Esophagus muscularis mucosa (tissue), 4 donors: ENCODE results near the gene GEMIN8. TPM values are rescaled to one million over a fixed set of nuclear protein-coding genes. Genes with fewer than 3 reads are reported as not detected.

Source experiments
- DNase-seq: peaks from one replicate; pipeline ENCODE4 v3.0.0-alpha.2; 2017; ENCODE audit errors: extremely low spot score
- H3K27ac ChIP-seq, 4 donors: fragments of 200-600 bp; sonication (generic); replicated peaks in 1 of 4; 1 replicate in 3 of 4; 2 replicates in 1 of 4; pipeline ENCODE4 v1.5.1; 2016 to 2019; ENCODE audit warnings: mild to moderate bottlenecking in 1 of 4
- H3K27me3 ChIP-seq, 4 donors: fragments of 200-600 bp; sonication (generic); one replicate each; pipeline versions ENCODE4 v1.5.1 to v1.6.0; 2016 to 2019
- H3K36me3 ChIP-seq, 4 donors: fragments of 200-600 bp; sonication (generic); one replicate each; pipeline ENCODE4 v1.5.1; 2016 to 2019
- H3K4me1 ChIP-seq, 4 donors: fragments of 200-600 bp; sonication (generic); one replicate each; pipeline ENCODE4 v1.5.1; 2016 to 2019
- H3K4me3 ChIP-seq, 4 donors: fragments of 200-600 bp; sonication (generic); 1 replicate in 2 of 4; 2 replicates in 2 of 4; pipeline ENCODE4 v1.5.1; 2016 to 2019; ENCODE audit warnings: mild to moderate bottlenecking in 4 of 4, moderate library complexity in 1 of 4
- H3K9me3 ChIP-seq, 4 donors: fragments of 200-600 bp; sonication (generic); 1 replicate in 3 of 4; 2 replicates in 1 of 4; pipeline ENCODE4 v1.5.1; 2016 to 2019
- EP300 ChIP-seq: sonication (generic); formaldehyde crosslinking; IDR thresholded peaks from one replicate; pipeline ENCODE4 v1.6.1; 2017; ENCODE audit warnings: antibody characterized with exemption
- POLR2A ChIP-seq: fragments of 450-650 bp; IDR thresholded peaks from one replicate; pipeline ENCODE4 v1.6.1; 2017; ENCODE audit warnings: antibody characterized with exemption, moderate library complexity, mild to moderate bottlenecking, low read depth
- POLR2AphosphoS5 ChIP-seq, 2 donors: sonication (generic); formaldehyde crosslinking; IDR thresholded peaks; one replicate each; pipeline ENCODE4 v1.6.1; 2017; ENCODE audit warnings: antibody characterized with exemption in 2 of 2
- WGBS: methylation state at CpG from one replicate; pipeline ENCODE4 v1.1.5; 2018; 5-methylcytosine and 5-hydroxymethylcytosine counted together
- intact Hi-C: fragments of 100-400 bp; cut with DNase I; formaldehyde crosslinking; loops from one replicate; pipeline ENCODE4 v1.15.1; 2023
- total RNA-seq, 4 donors: library from RNA; depleted of rRNA; stranded (reverse); fragments of >200 nt; gene quantifications; one replicate each; pipeline versions ENCODE4 v1.1.0 to v1.2.1, GENCODE V29; 2016
- TF ChIP-seq, protein P1 (sequence below), 3 experiments: fragments of 200-600 bp in 2 of 3; fragments of 450-650 bp in 1 of 3; sonication (generic) in 2 of 3; IDR thresholded peaks; one replicate each; pipeline ENCODE4 v1.5.1; 2017 to 2019; ENCODE audit warnings: antibody characterized with exemption in 3 of 3, mild to moderate bottlenecking in 2 of 3, moderate library complexity in 1 of 3

The GEMIN8 gene
- total RNA-seq, 4 donors from 2014 or later: 14.4 to 31.0 (median 25.3) TPM

DNA sequence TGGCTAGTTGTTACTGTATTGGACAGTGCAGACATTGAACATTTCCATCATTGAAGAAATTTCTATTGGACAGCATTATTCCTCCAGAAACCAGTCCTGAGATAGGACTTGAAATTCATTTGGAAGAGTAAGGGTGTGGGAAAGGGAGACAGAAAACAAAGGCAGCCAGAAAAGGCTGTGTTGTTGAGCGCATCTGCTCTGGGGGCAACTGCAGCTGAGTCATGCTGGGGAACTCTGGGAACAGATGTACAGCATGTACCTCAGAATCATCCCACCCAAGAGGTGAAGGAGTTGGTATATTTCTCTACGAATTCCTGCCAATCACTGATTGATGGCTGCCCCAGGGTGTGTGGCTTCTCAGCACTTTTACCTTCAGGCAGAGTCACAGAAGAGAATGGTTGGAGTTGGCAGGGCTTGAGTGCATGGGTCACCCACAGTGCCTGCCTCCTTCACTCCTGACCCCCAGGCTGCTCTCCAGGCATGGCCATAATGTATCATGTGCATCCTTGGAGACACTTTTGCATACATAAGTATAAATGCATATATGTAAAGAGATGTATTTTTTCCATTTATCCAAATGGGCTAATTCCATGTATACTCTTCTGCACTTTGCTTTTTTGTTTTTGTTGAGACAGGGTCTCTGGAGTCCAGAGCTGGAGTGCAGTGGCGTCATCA, 39.4 kb downstream of the GEMIN8 start:
- 71% methylated on average over 3 of the region's 3 CpGs for WGBS
- no peak overlapping the region for H3K4me3 ChIP-seq
- H3K4me1 ChIP-seq: no peaks in the 10 kb centered on the region

DNA sequence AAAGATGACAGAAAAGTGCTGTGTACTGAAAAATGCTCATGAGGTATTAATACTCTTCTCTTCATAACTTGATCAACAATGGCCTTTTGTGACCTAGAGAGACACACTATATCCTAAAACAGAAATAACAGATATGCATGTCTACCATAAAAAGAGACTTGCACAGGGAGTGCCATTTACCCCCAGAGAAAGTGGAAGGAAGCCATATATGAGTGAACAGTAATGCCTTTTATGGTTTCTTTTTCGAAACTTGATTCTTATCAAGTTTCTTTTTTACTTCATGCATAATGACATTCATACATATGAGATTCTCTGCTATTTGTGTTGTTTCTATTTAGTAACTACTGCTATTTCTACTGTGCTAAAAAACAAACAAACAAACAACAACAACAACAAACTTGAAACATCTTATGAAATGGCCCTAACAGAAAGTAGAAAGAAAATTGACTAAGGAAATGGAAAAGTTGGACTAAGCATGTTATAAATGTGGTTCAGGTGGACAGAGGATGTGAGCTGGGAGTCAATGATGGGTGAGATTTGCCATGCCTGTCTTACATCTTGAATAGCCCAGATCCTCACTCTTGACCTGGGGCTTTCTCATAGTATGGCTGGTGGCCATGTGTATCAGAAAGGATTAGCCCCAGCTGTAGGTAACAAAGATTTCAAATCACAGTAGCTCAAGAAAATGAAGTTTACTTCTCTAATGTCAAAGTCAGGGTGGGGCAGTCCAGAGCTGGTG, 43.8 kb downstream of the GEMIN8 start:
- TF ChIP-seq POLR2AphosphoS5 (IDR thresholded peaks at IDR 0.05): no peak
- TF ChIP-seq EP300: no peak
- no peak for TF ChIP-seq POLR2A
- TF ChIP-seq, protein P1, sequence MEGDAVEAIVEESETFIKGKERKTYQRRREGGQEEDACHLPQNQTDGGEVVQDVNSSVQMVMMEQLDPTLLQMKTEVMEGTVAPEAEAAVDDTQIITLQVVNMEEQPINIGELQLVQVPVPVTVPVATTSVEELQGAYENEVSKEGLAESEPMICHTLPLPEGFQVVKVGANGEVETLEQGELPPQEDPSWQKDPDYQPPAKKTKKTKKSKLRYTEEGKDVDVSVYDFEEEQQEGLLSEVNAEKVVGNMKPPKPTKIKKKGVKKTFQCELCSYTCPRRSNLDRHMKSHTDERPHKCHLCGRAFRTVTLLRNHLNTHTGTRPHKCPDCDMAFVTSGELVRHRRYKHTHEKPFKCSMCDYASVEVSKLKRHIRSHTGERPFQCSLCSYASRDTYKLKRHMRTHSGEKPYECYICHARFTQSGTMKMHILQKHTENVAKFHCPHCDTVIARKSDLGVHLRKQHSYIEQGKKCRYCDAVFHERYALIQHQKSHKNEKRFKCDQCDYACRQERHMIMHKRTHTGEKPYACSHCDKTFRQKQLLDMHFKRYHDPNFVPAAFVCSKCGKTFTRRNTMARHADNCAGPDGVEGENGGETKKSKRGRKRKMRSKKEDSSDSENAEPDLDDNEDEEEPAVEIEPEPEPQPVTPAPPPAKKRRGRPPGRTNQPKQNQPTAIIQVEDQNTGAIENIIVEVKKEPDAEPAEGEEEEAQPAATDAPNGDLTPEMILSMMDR (IDR thresholded peaks at IDR 0.05): no peak

More for the DNA sequence above, 39.4 kb downstream of the GEMIN8 start:
- no peak for DNase-seq
- intact Hi-C loops: no loop called here
- Histone ChIP-seq H3K9me3 (no peaks in the 10 kb centered on the region), H3K36me3 (no peaks in the 10 kb centered on the region), H3K27me3 (no peaks in the 10 kb centered on the region), H3K27ac (no peak overlapping the region)
- TF ChIP-seq EP300: no peak
- TF ChIP-seq POLR2A: no peak
- TF ChIP-seq, protein P1 (IDR thresholded peaks at IDR 0.05): no peak
- TF ChIP-seq POLR2AphosphoS5 (IDR thresholded peaks at IDR 0.05): no peak

DNA sequence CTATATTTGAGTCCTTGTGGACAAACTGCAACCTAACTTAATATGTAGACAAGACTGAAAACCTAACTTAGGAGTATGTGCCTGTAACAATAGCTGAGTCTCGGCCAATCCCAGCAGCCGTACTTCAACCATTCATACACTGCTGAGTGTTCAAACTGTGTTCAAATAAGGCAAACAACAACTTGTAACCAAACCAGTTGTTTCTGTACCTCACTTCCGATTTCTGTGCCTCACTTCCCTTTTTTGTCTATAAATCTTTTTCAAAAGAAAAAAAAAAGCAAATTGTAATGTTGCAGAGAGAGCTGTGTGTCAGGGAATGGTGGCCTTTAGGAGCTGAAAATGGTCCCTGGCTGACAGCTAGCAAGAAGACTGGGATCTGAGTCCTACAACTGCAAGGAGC, 46.0 kb downstream of the GEMIN8 start:
- H3K9me3 ChIP-seq: peaks cover 0 to 6% (median 0%) of the 10 kb centered on the region in 4 donors
- H3K27ac ChIP-seq: no peak overlapping the region
- H3K36me3 ChIP-seq: no peaks in the 10 kb centered on the region
- intact Hi-C loops: no loop called here
- H3K27me3 ChIP-seq: no peaks in the 10 kb centered on the region
- 82% methylated on average over 3 of the region's 3 CpGs for WGBS
- no peak overlapping the region for H3K4me3 ChIP-seq
- no peaks in the 10 kb centered on the region for H3K4me1 ChIP-seq
- no peak for TF ChIP-seq EP300
- TF ChIP-seq POLR2AphosphoS5 (IDR thresholded peaks at IDR 0.05): no peak
- TF ChIP-seq, protein P1 (IDR thresholded peaks at IDR 0.05): no peak
- no peak for TF ChIP-seq POLR2A
- no peak for DNase-seq

More for the DNA sequence above, 43.8 kb downstream of the GEMIN8 start:
- H3K4me1 ChIP-seq: no peaks in the 10 kb centered on the region
- 98% methylated on average over 1 of the region's 1 CpG for WGBS
- no peak overlapping the region for H3K27ac ChIP-seq
- no peak for DNase-seq
- peaks cover 0 to 6% (median 0%) of the 10 kb centered on the region in 4 donors for H3K9me3 ChIP-seq
- intact Hi-C loops: no loop called here
- H3K36me3 ChIP-seq: no peaks in the 10 kb centered on the region
- no peaks in the 10 kb centered on the region for H3K27me3 ChIP-seq
- no peak overlapping the region for H3K4me3 ChIP-seq

DNA sequence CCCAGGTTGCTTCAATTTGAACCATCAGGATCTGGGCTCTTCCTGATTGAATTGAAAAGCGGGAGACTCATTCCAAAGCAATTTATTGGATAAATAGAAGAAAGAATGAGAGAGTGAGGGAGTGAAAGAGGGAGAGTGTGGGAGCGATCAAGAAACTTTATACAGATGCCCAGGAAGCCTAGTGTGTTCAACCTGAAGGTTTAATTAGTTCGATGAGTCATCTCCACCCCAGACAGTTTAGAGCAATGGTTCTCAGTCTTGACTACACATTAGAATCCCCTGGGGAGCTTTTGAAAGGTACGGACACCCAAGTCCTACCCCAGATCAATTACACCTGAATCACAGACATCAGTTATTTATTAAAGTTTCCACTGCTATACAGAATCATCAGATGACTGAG, 61.5 kb downstream of the GEMIN8 start:
- WGBS: 89% methylated on average over 4 of the region's 4 CpGs
- TF ChIP-seq EP300: no peak
- TF ChIP-seq POLR2A: no peak
- TF ChIP-seq, protein P1 (IDR thresholded peaks at IDR 0.05): no peak
- TF ChIP-seq POLR2AphosphoS5 (IDR thresholded peaks at IDR 0.05): no peak
- H3K4me3 ChIP-seq: no peak overlapping the region

More for the DNA sequence above, 61.5 kb downstream of the GEMIN8 start:
- Histone ChIP-seq H3K4me1 (no peaks in the 10 kb centered on the region), H3K9me3 (no peaks in the 10 kb centered on the region), H3K27me3 (no peaks in the 10 kb centered on the region), H3K36me3 (no peaks in the 10 kb centered on the region), H3K27ac (no peak overlapping the region)
- DNase-seq: no peak
- intact Hi-C loops: no loop called here
